ENCODE measurements around the gene TSFM. TPM values are rescaled to one million over a fixed set of nuclear protein-coding genes. Genes with fewer than 3 reads are reported as not detected.

Gene TSFM
- total RNA-seq, 2 experiments from 2014 or later = 23.0 to 24.4 TPM

- H3K27ac Mint-ChIP-seq = peak overlapping the region; percentile 93
- peaks cover 33% of the 10 kb centered on the region for H3K4me1 Mint-ChIP-seq
- DNase-seq = no peak
- no peak for ATAC-seq (ENCODE audit: low read depth)
- no peaks in the 10 kb centered on the region for H3K27me3 Mint-ChIP-seq
- H3K4me3 Mint-ChIP-seq = peak overlapping the region; percentile 13
- POLR2A ChIA-PET = interaction anchor here (0.7 to 3.0 kb wide), 5 partner anchors 9 to 40 kb away, joined by 4 to 29 read pairs (median 5); partner anchors contain the start of genes CYP27B1, EEF1AKMT3, MARCHF9 and METTL1
- H3K36me3 Mint-ChIP-seq = peaks cover 3% of the 10 kb centered on the region
- no peaks in the 10 kb centered on the region for H3K9me3 Mint-ChIP-seq
Measured at GRCh38 chr12:57781801-57782200, 786 bp upstream of the TSFM start.

GRCh38 chr12:57782243-57782607 is 362 bp upstream of the TSFM start:
- H3K4me1 Mint-ChIP-seq = peaks cover 33% of the 10 kb centered on the region
- ATAC-seq (ENCODE audit: low read depth) (no peak), DNase-seq (no peak)
- H3K27me3 Mint-ChIP-seq = no peaks in the 10 kb centered on the region
- peak overlapping the region; percentile 93 for H3K27ac Mint-ChIP-seq
- peaks cover 3% of the 10 kb centered on the region for H3K36me3 Mint-ChIP-seq
- POLR2A ChIA-PET = interaction anchor here (1.0 to 3.0 kb wide), 2 partner anchors 10 to 23 kb away, joined by 3 to 29 read pairs; partner anchors contain the start of genes EEF1AKMT3 and METTL1
- no peaks in the 10 kb centered on the region for H3K9me3 Mint-ChIP-seq
- H3K4me3 Mint-ChIP-seq = peak overlapping the region; percentile 96

- no peaks in the 10 kb centered on the region for H3K9me3 Mint-ChIP-seq
- no peak for ATAC-seq (ENCODE audit: low read depth)
- POLR2A ChIA-PET = interaction anchor here (0.7 to 3.0 kb wide), 10 partner anchors 9 to 158 kb away, joined by 3 to 29 read pairs (median 3); partner anchors contain the start of genes ATP23, EEF1AKMT3 and METTL1
- no peak for DNase-seq
- peaks cover 3% of the 10 kb centered on the region for H3K36me3 Mint-ChIP-seq
- peaks cover 33% of the 10 kb centered on the region for H3K4me1 Mint-ChIP-seq
- H3K27ac Mint-ChIP-seq = peak overlapping the region; percentile 93
- peak overlapping the region; percentile 96 for H3K4me3 Mint-ChIP-seq
- H3K27me3 Mint-ChIP-seq = no peaks in the 10 kb centered on the region
Measured at GRCh38 chr12:57783466-57783801, 847 bp downstream of the TSFM start.

DNA sequence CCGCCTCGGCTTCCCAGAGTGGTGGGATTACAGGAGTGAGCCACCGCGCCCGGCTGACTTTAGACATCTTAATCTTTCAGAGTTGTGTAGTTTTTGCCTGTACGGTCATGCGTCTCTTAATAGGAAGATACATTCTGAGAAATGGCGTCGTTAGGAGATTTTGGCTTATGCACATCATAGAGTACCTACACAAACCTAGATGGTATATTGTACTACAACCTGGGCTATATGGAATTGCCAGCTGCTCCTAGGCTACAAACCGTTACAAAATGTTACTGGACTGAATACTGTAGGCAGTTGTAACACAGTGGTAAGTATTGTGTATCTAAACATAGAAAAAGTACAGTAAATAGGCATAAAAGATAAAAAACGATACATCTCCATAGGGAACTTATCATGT is 1.3 kb downstream of the TSFM start:
- peak overlapping the region; percentile 55 for H3K27ac Mint-ChIP-seq
- no peaks in the 10 kb centered on the region for H3K9me3 Mint-ChIP-seq
- peaks cover 3% of the 10 kb centered on the region for H3K36me3 Mint-ChIP-seq
- H3K4me3 Mint-ChIP-seq = peak overlapping the region; percentile 67
- POLR2A ChIA-PET = interaction anchor here (1.2 kb wide), 1 partner anchor 100 kb away, joined by 4 read pairs; no protein-coding TSS in a partner anchor
- DNase-seq = no peak
- no peaks in the 10 kb centered on the region for H3K27me3 Mint-ChIP-seq
- no peak for ATAC-seq (ENCODE audit: low read depth)
- H3K4me1 Mint-ChIP-seq = peaks cover 33% of the 10 kb centered on the region

DNA sequence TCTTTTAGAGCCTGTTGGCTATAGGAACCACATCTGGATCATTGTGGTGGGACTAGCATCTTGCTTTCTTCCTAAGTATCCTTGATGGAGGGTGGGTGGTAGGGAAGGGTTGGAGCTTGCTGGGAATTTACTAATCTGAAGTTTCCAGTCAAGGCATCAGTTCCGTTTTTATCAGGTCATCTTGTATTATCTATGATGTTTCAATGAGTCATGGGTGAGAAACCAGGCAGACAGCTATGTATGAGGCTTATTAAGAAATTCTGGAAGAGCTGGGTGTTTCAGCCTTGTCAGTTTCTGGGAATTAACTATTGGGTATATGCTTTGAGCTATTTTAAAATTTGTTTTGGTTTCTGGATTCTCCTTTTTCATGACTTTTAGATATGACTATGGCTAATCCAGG is 11.3 kb downstream of the TSFM start:
- DNase-seq (no peak), ATAC-seq (ENCODE audit: low read depth) (no peak)
- H3K36me3 Mint-ChIP-seq = peaks cover 10% of the 10 kb centered on the region
- POLR2A ChIA-PET = no interaction called here
- H3K4me3 Mint-ChIP-seq = no peak overlapping the region
- no peaks in the 10 kb centered on the region for H3K9me3 Mint-ChIP-seq
- no peak overlapping the region for H3K27ac Mint-ChIP-seq
- H3K27me3 Mint-ChIP-seq = no peaks in the 10 kb centered on the region
- H3K4me1 Mint-ChIP-seq = peaks cover 2% of the 10 kb centered on the region

DNA sequence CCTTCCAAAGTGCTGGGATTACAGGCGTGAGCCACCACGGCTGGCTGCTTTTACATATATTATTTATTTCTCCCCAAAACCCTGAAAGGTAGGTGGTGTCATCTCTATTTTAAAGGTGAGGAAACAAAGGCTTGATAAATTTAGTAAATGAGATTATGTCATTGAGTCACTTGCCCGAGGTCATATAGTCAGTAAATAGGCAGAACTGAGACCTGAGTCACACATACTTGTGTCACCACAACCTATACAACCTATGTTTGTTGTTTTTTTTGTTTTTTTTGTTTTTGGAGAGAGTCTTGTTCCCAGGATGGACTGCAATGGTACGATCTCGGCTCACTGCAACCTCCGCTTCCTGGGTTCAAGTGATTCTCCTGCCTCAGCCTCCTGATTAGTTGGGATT is 12.8 kb downstream of the TSFM start:
- Mint-ChIP-seq H3K27me3 (no peaks in the 10 kb centered on the region), H3K4me1 (peaks cover 2% of the 10 kb centered on the region), H3K27ac (no peak overlapping the region), H3K4me3 (no peak overlapping the region), H3K9me3 (no peaks in the 10 kb centered on the region), H3K36me3 (peaks cover 13% of the 10 kb centered on the region)
- POLR2A ChIA-PET = no interaction called here
- DNase-seq (no peak), ATAC-seq (ENCODE audit: low read depth) (no peak)

- POLR2A ChIA-PET = no interaction called here
- Mint-ChIP-seq H3K27me3 (no peaks in the 10 kb centered on the region), H3K4me3 (no peak overlapping the region), H3K36me3 (peaks cover 12% of the 10 kb centered on the region), H3K27ac (no peak overlapping the region), H3K4me1 (peaks cover 2% of the 10 kb centered on the region), H3K9me3 (no peaks in the 10 kb centered on the region)
- DNase-seq (no peak), ATAC-seq (ENCODE audit: low read depth) (no peak)
Measured at GRCh38 chr12:57796996-57797395, 14.4 kb downstream of the TSFM start.

- H3K9me3 Mint-ChIP-seq = no peaks in the 10 kb centered on the region
- POLR2A ChIA-PET = interaction anchor here (0.5 to 1.0 kb wide), 2 partner anchors 8 to 15 kb away, joined by 3 to 4 read pairs; partner anchors contain the start of gene TSFM
- no peak for ATAC-seq (ENCODE audit: low read depth)
- H3K36me3 Mint-ChIP-seq = peaks cover 10% of the 10 kb centered on the region
- no peak overlapping the region for H3K4me3 Mint-ChIP-seq
- H3K4me1 Mint-ChIP-seq = no peaks in the 10 kb centered on the region
- no peaks in the 10 kb centered on the region for H3K27me3 Mint-ChIP-seq
- H3K27ac Mint-ChIP-seq = no peak overlapping the region
- no peak for DNase-seq
Measured at GRCh38 chr12:57797933-57798332, 15.3 kb downstream of the TSFM start.

DNA sequence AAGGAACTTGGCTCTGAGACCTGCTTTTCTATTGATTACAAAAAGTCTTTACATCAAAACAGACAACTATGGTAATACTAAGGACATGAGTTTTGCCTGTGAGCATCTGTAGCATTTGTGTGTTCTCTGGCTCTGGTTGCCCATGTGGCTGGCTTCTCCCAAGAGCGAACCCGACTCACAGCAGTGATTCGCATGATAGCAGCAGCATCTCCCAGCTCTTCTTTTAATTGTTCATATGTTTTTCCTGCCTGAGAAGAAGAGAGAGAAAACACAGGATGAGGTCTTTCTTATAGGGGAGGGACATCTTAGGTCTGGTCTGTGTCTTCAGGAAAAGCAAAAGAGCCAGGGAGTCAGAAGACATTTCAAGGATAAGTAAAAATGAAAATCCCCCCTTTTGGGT is 18.4 kb downstream of the TSFM start:
- Mint-ChIP-seq H3K4me1 (no peaks in the 10 kb centered on the region), H3K4me3 (no peak overlapping the region), H3K27me3 (no peaks in the 10 kb centered on the region), H3K9me3 (no peaks in the 10 kb centered on the region), H3K27ac (no peak overlapping the region), H3K36me3 (peaks cover 6% of the 10 kb centered on the region)
- ATAC-seq (ENCODE audit: low read depth) (no peak), DNase-seq (no peak)
- POLR2A ChIA-PET = no interaction called here

DNA sequence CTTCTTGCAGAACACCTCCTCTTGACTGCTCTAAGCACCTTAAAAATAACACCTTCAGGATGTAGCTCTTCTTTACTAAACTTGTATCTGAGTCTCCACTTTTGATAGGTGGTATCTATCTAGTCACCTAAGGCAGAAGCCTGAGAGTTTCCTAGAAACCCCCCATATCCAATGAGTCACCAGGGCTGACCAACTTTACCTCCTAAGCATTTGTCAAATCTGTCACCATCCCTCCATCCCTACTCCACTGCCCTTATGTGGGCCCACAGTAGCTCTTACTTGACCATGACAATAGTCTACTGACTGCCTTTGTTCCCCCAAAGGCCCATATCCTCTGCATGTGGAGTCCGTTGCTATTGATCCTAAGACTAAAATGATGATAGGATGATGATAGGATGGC is 20.0 kb downstream of the TSFM start:
- H3K9me3 Mint-ChIP-seq = no peaks in the 10 kb centered on the region
- POLR2A ChIA-PET = no interaction called here
- H3K36me3 Mint-ChIP-seq = peaks cover 6% of the 10 kb centered on the region

DNA sequence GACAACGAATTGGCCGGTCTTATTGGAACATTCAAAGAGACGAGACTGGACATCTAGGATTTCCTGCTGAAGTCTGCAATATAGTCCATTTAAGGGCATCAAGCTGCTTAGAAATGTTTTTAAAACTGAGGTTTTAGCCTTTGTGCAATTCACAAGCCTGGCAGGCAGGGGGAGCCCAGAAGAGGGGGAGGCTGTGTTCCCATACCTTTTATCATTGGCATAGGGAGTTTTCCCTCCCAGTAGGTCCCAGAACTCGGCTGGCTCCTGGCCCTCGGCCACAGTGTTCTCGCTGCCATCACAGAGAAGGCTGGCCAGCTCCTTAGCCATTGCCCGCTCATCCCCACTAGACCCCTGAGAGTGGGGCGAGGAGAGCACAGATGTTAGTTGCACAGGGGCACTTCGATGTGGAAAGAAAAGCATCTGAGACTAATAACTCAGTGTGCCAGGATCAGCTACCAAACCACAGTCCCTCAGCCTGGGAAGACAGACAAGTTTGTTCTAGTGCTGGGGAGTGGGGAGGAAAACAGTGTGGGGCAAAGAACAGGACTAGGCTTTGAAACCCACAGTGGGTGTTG is 20.8 kb downstream of the TSFM start:
- ATAC-seq (ENCODE audit: low read depth) = peak; percentile 50

More for the DNA sequence above, 20.0 kb downstream of the TSFM start:
- Mint-ChIP-seq H3K4me3 (no peak overlapping the region), H3K27ac (no peak overlapping the region), H3K27me3 (no peaks in the 10 kb centered on the region), H3K4me1 (no peaks in the 10 kb centered on the region)
- no peak for DNase-seq
- ATAC-seq (ENCODE audit: low read depth) = no peak

DNA sequence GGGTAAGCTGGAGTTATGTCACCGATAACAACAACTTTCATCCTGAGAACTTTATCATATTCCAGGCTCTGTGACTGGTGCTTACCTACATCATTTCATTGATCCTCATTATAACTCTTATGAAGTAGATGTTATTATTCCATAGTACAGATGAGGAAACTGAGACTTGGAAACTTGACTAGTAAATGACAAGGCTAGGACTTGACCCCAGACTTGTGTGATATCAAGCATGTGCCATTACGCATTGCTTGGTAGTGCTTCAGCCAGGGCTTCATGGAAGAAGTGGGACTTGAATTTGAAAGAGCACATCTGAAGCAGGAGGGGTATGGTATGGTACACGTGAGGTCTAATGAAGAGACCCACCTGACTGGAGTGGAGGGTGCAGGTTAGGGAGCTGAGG is 24.1 kb downstream of the TSFM start:
- H3K4me3 Mint-ChIP-seq = no peak overlapping the region
- no peak for DNase-seq
- POLR2A ChIA-PET = no interaction called here
- no peaks in the 10 kb centered on the region for H3K36me3 Mint-ChIP-seq
- no peak overlapping the region for H3K27ac Mint-ChIP-seq
- H3K9me3 Mint-ChIP-seq = no peaks in the 10 kb centered on the region
- H3K27me3 Mint-ChIP-seq = no peaks in the 10 kb centered on the region
- ATAC-seq (ENCODE audit: low read depth) = no peak
- H3K4me1 Mint-ChIP-seq = no peaks in the 10 kb centered on the region

More for the DNA sequence above, 20.8 kb downstream of the TSFM start:
- DNase-seq = peak; percentile 48
- no peaks in the 10 kb centered on the region for H3K9me3 Mint-ChIP-seq
- H3K27me3 Mint-ChIP-seq = no peaks in the 10 kb centered on the region
- H3K4me3 Mint-ChIP-seq = no peak overlapping the region
- no peak overlapping the region for H3K27ac Mint-ChIP-seq
- no peaks in the 10 kb centered on the region for H3K4me1 Mint-ChIP-seq
- peaks cover 6% of the 10 kb centered on the region for H3K36me3 Mint-ChIP-seq
- POLR2A ChIA-PET = no interaction called here

DNA sequence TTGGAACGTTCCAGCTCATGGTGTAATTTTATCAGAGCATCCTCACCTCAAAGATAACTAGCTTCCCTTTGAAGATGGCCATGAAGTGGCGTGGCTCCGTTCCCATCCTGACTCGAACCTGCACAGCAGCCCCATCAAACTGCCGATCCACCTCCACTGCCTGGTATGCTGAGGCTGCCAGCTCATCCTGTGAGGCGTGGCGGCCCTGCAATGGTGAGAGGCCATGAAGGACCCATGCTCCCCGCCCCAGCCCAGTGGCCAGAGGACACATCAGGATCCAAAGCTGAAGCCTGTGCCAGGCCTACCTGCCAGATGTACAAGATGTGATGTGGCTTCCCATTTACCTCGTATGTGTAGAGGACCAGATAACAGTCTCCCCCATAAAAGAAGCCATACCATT is 24.7 kb downstream of the TSFM start:
- POLR2A ChIA-PET = no interaction called here
- no peak for DNase-seq
- H3K36me3 Mint-ChIP-seq = no peaks in the 10 kb centered on the region
- H3K4me1 Mint-ChIP-seq = no peaks in the 10 kb centered on the region
- H3K27me3 Mint-ChIP-seq = no peaks in the 10 kb centered on the region
- ATAC-seq (ENCODE audit: low read depth) = no peak
- no peaks in the 10 kb centered on the region for H3K9me3 Mint-ChIP-seq
- no peak overlapping the region for H3K27ac Mint-ChIP-seq
- H3K4me3 Mint-ChIP-seq = no peak overlapping the region

DNA sequence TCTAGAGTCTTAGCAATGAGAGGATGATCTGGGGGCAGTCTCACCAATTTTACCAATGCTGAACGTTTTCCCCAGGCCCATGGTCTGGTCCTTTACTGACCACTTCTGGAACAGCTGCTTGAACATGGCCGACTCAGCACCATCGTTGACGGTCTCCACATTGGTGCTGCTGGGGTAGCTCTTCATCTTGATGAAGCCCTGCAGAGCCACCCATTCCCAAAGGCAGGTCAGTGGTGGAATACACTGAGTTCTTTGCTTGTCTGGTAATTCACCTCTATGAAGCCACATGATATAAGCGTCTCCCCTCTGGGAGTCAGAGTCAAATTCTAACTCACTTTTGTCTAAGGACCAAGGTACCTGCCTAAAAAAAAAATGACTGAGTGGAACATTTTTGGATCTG is 25.8 kb downstream of the TSFM start:
- ATAC-seq (ENCODE audit: low read depth) (no peak), DNase-seq (no peak)
- Mint-ChIP-seq H3K4me1 (no peaks in the 10 kb centered on the region), H3K27me3 (no peaks in the 10 kb centered on the region), H3K27ac (no peak overlapping the region), H3K9me3 (no peaks in the 10 kb centered on the region), H3K36me3 (no peaks in the 10 kb centered on the region), H3K4me3 (no peak overlapping the region)
- POLR2A ChIA-PET = no interaction called here
